Activated CD8-positive, alpha-beta T cell treated with anti-CD3 and anti-CD28 coated beads for 36 hours (primary cell): ENCODE results near the gene EEPD1. TPM values are rescaled to one million over a fixed set of nuclear protein-coding genes. Genes with fewer than 3 reads are reported as not detected.

Experiments
- ATAC-seq: fragments of 200-7000 bp; cut with Tn5 transposase; one replicate; pipeline ENCODE4 v1.10.0; 2021; ENCODE audit warnings: mild to moderate bottlenecking, moderate library complexity
- CTCF ChIA-PET: fragments of 350-600 bp; sonication (Branson Sonifier 250); formaldehyde crosslinking; loops from one replicate; lab custom pipeline; 2021; ENCODE audit warnings: antibody characterized with exemption; lab: Charles Lee
- POLR2A ChIA-PET: fragments of 350-600 bp; sonication (Branson Sonifier 250); formaldehyde crosslinking; loops from one replicate; lab custom pipeline; 2021; ENCODE audit warnings: antibody characterized with exemption; lab: Charles Lee
- DNase-seq: peaks from one replicate; pipeline ENCODE4 v3.0.0-alpha.2; 2020
- H3K27ac Mint-ChIP-seq: one replicate; pipeline ENCODE4 v1.8.0; 2021; ENCODE audit warnings: mild to moderate bottlenecking, mixed read lengths
- H3K27me3 Mint-ChIP-seq: one replicate; pipeline ENCODE4 v1.8.0; 2021; ENCODE audit warnings: mixed read lengths
- H3K36me3 Mint-ChIP-seq: one replicate; pipeline ENCODE4 v1.8.0; 2021; ENCODE audit warnings: low read depth, mixed read lengths
- H3K4me1 Mint-ChIP-seq: one replicate; pipeline ENCODE4 v1.8.0; 2021; ENCODE audit warnings: low read depth, mixed read lengths
- H3K4me3 Mint-ChIP-seq: one replicate; pipeline ENCODE4 v1.8.0; 2021; ENCODE audit warnings: mild to moderate bottlenecking, moderate library complexity, mixed read lengths
- H3K9me3 Mint-ChIP-seq: one replicate; pipeline ENCODE4 v1.8.0; 2021; ENCODE audit warnings: mixed read lengths
- CTCF ChIP-seq: fragments of 200-600 bp; IDR thresholded peaks from one replicate; pipeline ENCODE4 v1.8.0; 2022; ENCODE audit warnings: antibody characterized with exemption, mild to moderate bottlenecking
- intact Hi-C: fragments of 100-400 bp; cut with micrococcal nuclease; formaldehyde crosslinking; loops from one replicate; pipeline ENCODE4 v1.10.0; 2022
- total RNA-seq, 2 experiments: library from RNA; stranded (reverse); gene quantifications; one replicate each; pipeline ENCODE4 v1.2.3, GENCODE V29; 2021

The EEPD1 gene
- total RNA-seq, 2 experiments from 2014 or later = 0.76 to 0.90 TPM

GRCh38 chr7:36198854-36199266 is 45.8 kb downstream of the EEPD1 start:
- Mint-ChIP-seq H3K4me1 (peaks cover 10% of the 10 kb centered on the region), H3K36me3 (no peaks in the 10 kb centered on the region), H3K27me3 (no peaks in the 10 kb centered on the region), H3K4me3 (no peak overlapping the region), H3K27ac (peak overlapping the region; percentile 20), H3K9me3 (no peaks in the 10 kb centered on the region)
- DNase-seq (peak; percentile 9), ATAC-seq (peak; percentile 62)
- TF ChIP-seq CTCF = no peak
- ChIA-PET POLR2A (no interaction called here), CTCF (no interaction called here)
- intact Hi-C loops = no loop called here

GRCh38 chr7:36199329-36199728 is 46.3 kb downstream of the EEPD1 start:
- ChIA-PET POLR2A (interaction anchor here (1.6 kb wide), 1 partner anchor 11 kb away, joined by 3 read pairs; no protein-coding TSS in a partner anchor), CTCF (no interaction called here)
- H3K4me1 Mint-ChIP-seq = peaks cover 10% of the 10 kb centered on the region
- no peaks in the 10 kb centered on the region for H3K27me3 Mint-ChIP-seq
- intact Hi-C loops = no loop called here
- H3K9me3 Mint-ChIP-seq = no peaks in the 10 kb centered on the region
- peak overlapping the region; percentile 20 for H3K27ac Mint-ChIP-seq
- no peak for ATAC-seq
- DNase-seq = no peak
- TF ChIP-seq CTCF = no peak
- H3K4me3 Mint-ChIP-seq = no peak overlapping the region
- no peaks in the 10 kb centered on the region for H3K36me3 Mint-ChIP-seq

GRCh38 chr7:36201122-36201723 is 48.2 kb downstream of the EEPD1 start:
- ChIA-PET POLR2A (no interaction called here), CTCF (interaction anchor here (1.0 kb wide), 1 partner anchor 91 kb away, joined by 3 read pairs; no protein-coding TSS in a partner anchor)
- intact Hi-C loops = no loop called here
- Mint-ChIP-seq H3K36me3 (no peaks in the 10 kb centered on the region), H3K4me1 (peaks cover 10% of the 10 kb centered on the region), H3K9me3 (no peaks in the 10 kb centered on the region), H3K4me3 (no peak overlapping the region), H3K27ac (no peak overlapping the region), H3K27me3 (no peaks in the 10 kb centered on the region)
- ATAC-seq = no peak
- no peak for TF ChIP-seq CTCF
- no peak for DNase-seq

- no peaks in the 10 kb centered on the region for H3K36me3 Mint-ChIP-seq
- ATAC-seq = no peak
- no peak for DNase-seq
- no peaks in the 10 kb centered on the region for H3K9me3 Mint-ChIP-seq
- no peak for TF ChIP-seq CTCF
- ChIA-PET CTCF (no interaction called here), POLR2A (interaction anchor here (0.7 kb wide), 1 partner anchor 12 kb away, joined by 3 read pairs; no protein-coding TSS in a partner anchor)
- peaks cover 13% of the 10 kb centered on the region for H3K4me1 Mint-ChIP-seq
- H3K4me3 Mint-ChIP-seq = no peak overlapping the region
- H3K27ac Mint-ChIP-seq = no peak overlapping the region
- no peaks in the 10 kb centered on the region for H3K27me3 Mint-ChIP-seq
- intact Hi-C loops = no loop called here
Measured at GRCh38 chr7:36202398-36202797, 49.3 kb downstream of the EEPD1 start.

GRCh38 chr7:36203071-36203790 is 50.2 kb downstream of the EEPD1 start:
- no peak overlapping the region for H3K4me3 Mint-ChIP-seq

More at GRCh38 chr7:36203071-36203790, 50.2 kb downstream of the EEPD1 start:
- Mint-ChIP-seq H3K27me3 (no peaks in the 10 kb centered on the region), H3K36me3 (no peaks in the 10 kb centered on the region), H3K9me3 (no peaks in the 10 kb centered on the region), H3K27ac (no peak overlapping the region), H3K4me1 (peaks cover 21% of the 10 kb centered on the region)
- ChIA-PET CTCF (no interaction called here), POLR2A (no interaction called here)
- TF ChIP-seq CTCF = no peak
- no peak for DNase-seq
- intact Hi-C loops = no loop called here
- no peak for ATAC-seq
